COLO668 (cell line): Measurements from ENCODE around the gene RERG.

Experiments
- DNase-seq: peaks from one replicate; lab custom pipeline; 2025; ENCODE audit not compliant: unreplicated experiment; lab: John Stamatoyannopoulos, UW

The RERG gene

DNA sequence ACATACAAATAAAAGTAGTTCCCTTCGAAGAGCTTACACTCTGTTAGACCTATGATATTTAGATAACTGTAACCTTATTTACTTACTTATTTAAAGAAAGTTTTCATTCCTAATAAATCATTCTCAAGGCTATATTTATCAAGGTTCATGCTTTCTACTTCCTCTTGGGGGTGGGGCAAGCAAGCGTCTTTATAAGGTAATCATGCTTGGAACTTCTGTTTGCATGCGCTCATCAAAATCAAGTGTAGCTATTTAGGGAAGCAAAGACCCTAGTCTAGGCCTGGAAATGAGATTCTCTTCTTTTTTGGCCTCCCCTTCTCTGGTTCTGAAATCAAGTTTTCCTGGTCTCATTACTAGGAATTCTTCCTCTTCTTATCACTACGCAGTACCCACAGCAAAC is 766 bp downstream of the RERG start:
- DNase-seq, result no peak

GRCh38 chr12:15218794-15219193 is 2.4 kb downstream of the RERG start:
- DNase-seq, result no peak

DNA sequence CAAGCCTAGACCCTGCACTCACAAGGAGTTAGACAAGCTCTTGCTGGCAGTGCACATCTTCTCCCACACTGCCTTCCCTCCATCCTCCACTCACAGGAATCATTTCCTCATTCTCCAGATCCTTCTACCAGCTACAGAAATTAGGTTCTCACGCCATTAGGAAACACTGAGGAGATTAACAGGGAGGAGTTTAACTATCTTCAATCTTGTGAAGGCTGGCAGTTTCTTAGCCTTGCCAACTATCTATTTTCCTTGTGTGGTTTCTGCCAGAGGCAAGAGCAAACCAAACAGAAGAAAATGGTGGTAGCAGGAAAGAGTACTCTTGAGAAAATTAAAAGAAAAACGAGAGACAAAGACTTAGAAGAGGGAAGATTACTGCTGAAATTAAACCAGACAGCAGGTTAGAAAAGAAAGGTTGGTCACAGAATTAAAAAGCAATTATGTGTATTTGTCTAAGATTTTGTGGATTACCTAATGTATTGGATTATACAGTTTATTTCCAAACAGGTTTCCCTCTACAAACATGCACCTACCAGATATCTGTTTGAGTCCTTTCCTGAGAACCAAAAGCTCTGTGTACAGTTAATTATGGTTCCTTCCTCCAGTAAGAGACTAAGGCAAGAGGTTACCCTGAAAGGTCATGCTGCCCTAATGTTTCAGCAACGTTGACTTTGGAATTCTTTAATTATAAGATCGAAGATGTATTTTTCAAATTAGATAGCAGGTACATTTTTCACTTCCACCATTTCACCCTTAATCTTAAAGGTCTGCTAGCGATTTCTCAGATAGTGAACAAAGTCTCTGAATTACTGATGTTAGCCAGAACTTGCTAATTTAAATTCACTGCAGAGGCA is 5.0 kb downstream of the RERG start:
- DNase-seq, result no peak

DNA sequence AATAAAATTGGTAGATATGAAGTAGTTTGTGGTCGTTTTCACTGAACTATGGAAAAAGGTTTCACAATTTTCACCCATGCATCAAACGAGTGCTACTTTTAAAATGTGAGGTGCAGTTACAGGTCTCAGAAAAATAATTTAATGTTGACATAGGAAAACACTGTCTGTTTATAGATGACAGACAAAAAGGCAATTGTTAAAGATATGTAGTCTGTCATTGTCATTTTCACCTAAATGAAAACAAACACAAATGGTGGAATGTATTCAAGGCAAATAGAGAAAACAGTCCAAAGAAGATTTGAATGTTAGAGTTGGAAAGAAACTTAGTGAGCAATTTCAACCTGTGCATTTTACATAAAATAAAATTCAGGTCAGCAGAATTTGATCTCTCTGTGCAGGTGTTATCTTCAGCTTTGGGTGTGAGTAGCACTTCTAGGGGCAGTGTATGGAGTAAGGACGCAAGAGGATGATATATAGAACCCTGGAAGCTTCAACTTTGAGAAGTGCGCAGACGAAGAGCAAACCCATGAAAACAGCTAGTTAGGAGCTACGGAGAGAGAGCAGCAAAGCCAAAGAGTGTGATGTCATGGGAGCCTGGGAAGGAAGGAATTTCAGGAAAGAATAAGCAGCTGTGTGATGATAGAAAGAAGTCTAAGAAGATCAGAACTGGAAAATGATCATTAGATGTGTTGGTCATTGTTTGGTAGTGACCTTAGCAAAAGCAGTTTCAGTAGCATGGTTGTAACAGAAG is 6.2 kb downstream of the RERG start:
- DNase-seq, result no peak

DNA sequence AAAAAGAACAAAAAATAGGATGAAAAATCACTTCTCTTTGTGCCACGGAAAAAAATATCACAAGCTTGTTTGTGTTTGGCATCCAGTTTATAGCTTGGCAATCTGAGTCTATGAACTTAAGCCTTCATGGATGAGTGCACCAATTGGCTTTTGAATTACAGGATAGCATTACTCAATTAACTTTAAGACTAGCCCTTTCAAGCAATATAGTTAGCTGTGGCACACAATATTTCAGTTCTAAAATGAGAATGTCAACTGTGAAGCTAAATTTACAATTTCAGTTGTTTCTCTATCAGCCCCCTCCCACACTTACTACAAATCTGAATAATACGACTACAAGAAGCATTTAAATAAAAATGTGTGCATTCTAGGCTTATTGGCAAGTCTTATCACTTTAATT is 8.3 kb downstream of the RERG start:
- no peak for DNase-seq

GRCh38 chr12:15209782-15210181 is 11.4 kb downstream of the RERG start:
- DNase-seq, result no peak

DNA sequence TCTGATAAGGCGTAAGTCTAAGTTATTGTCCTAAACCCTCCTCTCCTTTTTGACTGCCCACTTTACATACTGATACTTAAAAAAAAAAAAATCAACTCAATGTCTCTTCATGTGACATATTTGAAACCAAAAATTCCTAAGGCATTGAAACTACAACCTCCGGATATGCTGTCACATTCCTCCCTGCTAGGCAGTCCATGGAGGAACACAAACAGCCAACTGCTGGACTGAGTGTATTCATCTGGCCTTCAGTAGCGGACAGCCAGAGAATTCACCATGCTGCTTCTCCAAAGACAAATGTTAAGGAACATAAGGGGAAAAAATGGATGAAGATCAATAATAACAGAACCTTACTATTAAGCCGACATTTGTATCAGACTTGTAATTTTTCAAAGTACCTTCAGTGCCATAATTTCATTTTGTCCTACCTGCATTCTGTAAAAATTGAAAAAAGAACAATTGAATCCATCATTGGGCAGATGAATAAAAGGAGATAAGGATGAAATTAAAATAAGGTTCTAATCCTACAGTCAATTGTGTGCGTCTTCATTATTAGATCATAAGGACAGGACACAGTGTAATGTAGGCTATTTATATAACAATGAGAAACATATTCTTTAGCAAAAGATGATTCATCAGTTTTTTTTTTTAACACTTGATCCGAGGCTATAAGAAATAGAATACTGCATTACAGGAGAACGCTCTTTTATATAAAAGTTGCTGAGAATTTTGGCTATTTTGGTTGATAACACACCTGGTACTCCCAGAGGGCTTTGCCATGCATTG is 12.2 kb downstream of the RERG start:
- no peak for DNase-seq

DNA sequence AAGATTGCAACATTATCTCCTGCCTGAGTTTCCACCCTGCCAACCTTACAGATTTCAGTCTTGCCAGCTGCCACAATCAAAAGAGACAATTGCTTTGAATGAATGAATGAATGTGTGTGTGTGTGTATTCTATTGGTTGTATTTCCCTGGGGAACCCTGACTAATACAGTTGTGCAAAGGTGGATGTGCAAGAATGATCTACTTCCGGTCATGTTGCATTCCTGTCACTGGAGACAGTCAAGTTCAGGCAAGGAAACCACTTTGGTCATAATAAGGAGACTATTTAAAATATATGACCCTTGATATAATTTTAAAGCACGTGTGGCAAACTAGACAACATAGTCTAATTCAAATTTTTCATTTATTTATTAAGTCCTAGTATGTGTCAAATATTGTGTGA is 13.1 kb downstream of the RERG start:
- DNase-seq, result no peak

DNA sequence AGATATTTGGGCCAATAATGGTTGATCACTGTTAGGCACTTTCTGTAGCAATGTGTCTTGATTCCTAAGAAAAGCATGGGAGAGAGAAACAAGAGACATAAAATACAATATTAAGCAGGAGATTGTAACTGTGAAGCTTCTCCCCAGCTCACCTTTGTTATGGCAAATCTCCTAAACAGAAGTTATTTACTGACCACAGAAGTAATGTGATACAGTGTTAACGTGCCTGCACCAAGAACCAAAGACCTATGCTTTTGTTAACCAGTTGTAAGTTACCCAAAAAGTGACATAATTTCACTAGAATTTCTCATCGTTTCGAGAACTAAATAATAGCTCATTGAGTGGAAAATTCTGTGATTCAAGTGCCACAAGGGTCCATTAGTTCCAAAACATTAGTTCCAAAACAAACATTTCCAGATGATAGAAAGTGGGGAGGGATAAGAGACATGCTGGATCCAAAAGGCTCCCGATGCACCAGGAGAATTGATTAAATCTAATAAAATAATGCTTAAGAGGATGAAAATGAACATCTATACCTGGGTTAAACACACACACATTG is 14.3 kb downstream of the RERG start:
- no peak for DNase-seq

DNA sequence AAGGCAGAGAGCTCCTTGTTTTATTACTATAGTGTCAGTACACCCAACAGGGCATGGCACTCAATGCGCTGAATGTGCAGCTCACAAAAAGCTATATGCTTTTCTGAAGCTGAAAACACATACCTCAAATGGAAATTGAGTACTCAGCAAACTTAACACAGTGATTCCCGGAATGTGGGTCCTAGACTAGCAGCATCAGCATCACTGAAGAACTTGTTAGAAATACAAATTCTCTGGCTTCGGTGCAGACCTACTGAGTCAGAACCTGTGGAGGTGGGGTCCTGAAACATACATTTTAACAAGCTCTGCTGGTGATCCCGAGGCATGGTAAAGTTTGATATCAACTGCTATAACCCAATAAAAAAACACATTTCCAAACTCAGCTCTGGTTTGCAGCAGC is 14.9 kb downstream of the RERG start:
- no peak for DNase-seq

- DNase-seq, result no peak
These were observed 15.7 kb downstream of the RERG start for GRCh38 chr12:15205341-15206010.

DNA sequence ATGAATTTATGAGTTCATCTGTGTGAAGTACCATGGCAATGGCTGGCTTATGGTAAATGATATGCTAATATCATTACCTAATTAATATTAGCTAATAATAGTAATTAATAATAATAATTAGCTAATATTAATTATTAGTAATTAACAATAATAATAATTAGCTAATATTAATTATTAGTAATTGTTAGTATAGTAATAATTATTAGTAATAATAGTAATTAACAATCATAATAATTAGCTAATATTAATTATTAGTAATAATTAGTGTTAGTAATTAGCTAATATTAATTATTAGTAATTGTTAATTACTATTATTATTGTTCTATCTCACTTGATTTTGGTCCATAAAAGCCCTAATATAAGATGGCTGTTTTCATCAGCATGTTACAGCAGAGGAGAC is 19.8 kb downstream of the RERG start:
- no peak for DNase-seq

DNA sequence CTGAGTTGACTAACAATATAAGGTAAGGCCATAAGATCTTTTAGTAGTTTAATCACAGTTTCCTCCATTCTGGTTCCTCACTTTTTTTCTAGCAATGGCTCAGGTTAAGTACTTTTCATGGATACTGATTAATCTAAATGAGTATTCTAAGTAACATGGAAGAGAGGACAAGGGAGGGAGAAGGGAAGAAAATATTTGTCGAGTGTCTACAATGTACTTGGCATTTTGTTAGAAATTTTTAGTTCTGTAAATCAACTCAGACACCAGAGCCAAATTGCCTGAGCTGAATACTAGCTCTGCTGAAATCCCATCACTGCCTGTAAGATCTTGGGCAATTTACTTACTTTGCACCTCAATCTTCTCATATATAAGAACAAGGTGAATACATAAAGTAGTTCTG is 20.2 kb downstream of the RERG start:
- DNase-seq, result no peak

- DNase-seq, result no peak
These were observed 20.6 kb downstream of the RERG start for GRCh38 chr12:15200641-15201040.

GRCh38 chr12:15199930-15200329 is 21.3 kb downstream of the RERG start:
- DNase-seq, result no peak

GRCh38 chr12:15196678-15197505 is 24.3 kb downstream of the RERG start:
- no peak for DNase-seq

- no peak for DNase-seq
These were observed 25.0 kb downstream of the RERG start for GRCh38 chr12:15196221-15196620.

- DNase-seq, result no peak
These were observed 26.5 kb downstream of the RERG start for GRCh38 chr12:15194456-15195368.

GRCh38 chr12:15193946-15194345 is 27.3 kb downstream of the RERG start:
- DNase-seq, result no peak
